ENCODE data around the gene GTF3C5.
"Not testable (repeated sequence)": the region's sequence is repeated elsewhere in the genome, so short reads cannot be mapped to it uniquely, and the experiment has no call there.

GTF3C5 gene

GRCh38 chr9:133030317-133031129 lies at the start of gene GTF3C5:
Gene GTF3C5, plus strand, starts transcription at chr9:133030997. Its CDS starts 15 bp downstream, at chr9:133031012.
- peak; percentile 98 for DNase-seq

GRCh38 chr9:132982458-132982857 lies 48.3 kb upstream of the GTF3C5 start:
- DNase-seq, result no peak

DNA sequence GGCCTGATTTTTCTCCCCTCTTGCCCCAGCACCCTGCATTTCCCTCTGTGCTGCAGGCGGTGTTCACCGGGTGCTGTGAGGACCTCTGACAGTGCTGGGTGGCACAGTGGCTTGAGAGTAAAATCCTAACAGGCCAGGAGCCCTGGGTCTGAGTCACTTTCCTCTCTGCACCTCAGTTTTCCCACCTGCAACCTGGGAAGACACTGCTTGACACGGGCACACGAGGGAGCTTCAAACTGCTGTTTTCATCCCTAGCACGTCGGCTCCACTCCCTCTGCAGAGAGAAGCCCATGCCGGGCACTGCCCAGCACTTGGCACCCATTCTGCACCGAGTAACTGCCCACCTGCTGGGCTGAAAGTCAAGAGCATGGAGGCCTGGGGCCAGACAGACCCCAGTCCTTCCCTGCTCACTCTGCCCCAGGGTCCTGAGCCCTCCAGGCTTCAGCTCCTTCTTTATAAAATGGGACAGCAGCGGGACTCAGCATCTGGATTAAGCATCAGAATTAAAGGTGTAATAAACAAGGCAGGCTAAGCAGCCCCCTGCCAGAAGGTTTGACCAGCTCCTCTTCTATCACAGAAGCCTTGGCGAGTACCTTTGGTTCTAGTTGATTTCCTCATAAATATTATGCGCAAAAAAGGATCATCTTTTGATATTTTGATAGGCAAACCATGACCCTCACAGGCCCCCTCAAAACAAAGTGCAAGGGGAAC lies 47.2 kb upstream of the GTF3C5 start:
- no peak for DNase-seq

DNA sequence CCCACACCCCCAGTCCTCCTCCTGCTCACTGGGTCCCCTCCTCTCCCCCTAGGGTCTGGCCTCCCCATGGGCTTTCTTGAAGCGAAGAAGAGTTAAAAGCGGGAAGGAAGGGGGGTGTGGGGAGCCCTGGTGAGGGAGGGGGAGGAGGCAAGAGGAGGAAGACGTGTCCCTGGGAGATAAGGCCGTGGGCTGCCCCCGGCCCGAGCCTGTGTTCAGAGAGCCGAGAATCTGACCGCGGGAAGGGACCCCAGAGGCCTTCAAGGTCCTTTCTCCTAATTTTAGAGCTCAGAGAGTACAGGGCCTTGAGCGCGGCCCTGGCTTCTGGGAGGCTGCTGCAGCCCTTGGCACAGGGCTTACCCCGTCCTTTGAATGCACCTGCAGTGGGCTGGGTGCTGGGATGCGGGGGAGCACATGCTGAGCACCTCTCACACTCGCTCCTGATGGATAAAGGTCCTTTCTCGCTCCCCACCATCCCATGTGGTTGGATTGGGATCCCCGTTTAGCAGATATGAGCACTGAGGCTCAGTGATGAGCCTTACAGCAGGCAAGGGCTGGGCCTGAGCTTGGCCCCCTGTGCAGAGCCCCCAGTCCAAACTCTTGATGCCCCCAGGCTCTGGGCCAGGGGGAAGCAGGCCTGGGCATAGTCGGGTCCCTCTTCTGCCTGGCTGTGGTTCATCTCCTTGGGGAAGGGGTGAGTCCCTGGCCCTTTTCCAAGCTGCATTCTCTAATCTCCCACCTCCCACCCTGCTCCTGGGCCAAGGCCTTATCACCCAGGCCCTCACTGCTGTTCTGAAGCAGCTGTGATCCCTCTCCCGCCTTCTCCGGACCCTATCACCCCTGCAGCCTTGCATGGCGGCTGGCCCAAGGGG lies 46.4 kb upstream of the GTF3C5 start:
- no peak for DNase-seq

GRCh38 chr9:132985071-132985350 lies 45.8 kb upstream of the GTF3C5 start:
- no peak for DNase-seq

DNA sequence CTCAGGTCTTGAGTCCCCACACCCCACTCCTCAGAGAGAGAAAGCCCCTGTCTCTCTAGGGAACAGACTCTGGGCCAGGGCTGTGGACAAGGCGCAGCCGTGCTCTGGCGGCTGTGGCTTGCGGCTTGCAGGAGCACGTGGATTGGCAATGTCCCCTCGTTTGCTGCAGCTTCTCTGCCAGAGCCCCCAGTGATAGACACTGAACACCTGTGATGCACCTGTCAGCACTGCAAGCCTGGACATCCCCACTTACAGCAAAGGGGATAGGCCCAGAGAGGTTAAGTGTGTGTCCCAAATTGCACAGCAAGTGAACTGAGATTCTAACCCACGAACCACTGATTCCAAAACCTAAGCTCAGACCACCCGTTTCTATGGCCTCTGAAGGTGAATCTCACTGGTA lies 45.3 kb upstream of the GTF3C5 start:
- no peak for DNase-seq

- no peak for DNase-seq
Measured at GRCh38 chr9:132986114-132986513, 44.7 kb upstream of the GTF3C5 start.

- no peak for DNase-seq
Measured at GRCh38 chr9:132986640-132987620, 43.9 kb upstream of the GTF3C5 start.

- DNase-seq, result no peak
Measured at GRCh38 chr9:132988244-132989013, 42.4 kb upstream of the GTF3C5 start.

DNA sequence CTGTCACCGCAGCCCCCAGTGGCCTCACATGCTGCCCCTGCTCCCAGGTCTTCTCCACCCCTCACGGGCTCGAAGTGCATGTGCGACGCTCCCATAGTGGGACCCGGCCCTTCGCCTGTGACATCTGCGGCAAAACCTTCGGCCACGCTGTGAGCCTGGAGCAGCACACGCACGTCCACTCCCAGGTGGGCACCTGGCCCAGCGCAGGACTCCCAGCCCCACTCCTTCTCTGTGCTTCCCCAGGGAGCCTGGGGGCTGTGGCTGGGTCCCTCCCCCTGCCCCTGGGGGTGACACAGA lies 41.8 kb upstream of the GTF3C5 start:
- no peak for DNase-seq

GRCh38 chr9:132989414-132989996 lies 41.3 kb upstream of the GTF3C5 start:
- no peak for DNase-seq

DNA sequence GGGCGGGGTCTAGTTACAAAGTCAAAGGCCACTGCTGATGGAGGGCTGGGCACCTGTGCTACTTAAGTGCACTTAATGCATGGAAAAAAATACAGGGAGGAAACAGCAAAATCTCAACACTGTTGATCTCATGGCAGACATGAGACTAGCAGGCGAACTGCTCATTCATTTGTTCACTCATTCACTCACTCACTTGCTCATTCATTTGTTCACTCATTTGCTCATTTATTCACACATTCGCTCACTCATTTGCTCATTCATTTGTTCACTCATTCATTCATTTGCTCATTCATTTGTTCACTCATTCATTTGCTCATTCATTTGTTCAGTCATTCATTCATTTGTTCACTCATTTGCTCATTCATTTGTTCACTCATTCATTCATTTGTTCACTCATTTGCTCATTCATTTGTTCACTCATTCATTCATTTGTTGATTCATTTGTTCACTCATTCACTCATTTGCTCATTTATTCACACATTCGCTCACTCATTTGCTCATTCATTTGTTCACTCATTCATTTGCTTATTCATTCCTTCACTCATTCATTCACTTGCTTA lies 40.7 kb upstream of the GTF3C5 start:
- not testable (repeated sequence) for DNase-seq

- DNase-seq, result no peak
Measured at GRCh38 chr9:132990781-132991180, 40.0 kb upstream of the GTF3C5 start.

GRCh38 chr9:132991351-132992300 lies 39.2 kb upstream of the GTF3C5 start:
- no peak for DNase-seq

GRCh38 chr9:132993511-132993939 lies 37.3 kb upstream of the GTF3C5 start:
- no peak for DNase-seq

DNA sequence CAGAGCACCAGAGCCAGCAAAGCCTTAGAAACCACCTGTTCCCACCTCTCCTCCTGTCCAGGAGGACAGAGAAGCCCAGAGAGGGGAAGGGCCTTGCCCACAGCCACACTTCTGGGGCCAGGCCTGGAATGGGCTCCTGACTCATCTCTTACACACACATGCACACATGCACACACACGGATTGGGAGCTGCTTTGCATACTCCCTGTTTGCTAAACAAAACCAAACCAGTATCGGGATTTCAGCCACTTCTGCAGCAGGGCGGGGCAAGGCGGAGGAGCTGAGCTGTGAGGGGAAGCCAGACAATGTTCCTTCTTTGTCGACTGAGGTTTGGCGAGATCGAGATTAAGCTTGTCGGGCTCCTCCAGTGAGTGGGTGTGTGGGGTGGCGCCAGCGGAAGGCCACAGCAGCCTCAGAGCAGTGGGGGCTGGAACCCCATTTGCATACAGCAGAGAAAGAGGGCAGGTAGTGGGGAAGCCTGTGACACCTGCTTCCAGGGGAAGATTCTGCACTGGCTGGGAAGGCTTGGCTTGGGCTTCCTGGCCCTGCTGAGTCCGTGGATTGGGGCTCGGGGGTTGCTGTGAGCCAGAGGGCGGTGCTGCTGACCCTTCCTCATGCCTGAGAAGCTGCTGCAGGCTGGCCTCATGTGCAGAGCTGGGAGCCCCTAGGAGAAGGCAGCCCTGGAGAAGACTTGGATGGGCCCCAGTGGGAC lies 36.2 kb upstream of the GTF3C5 start:
- DNase-seq, result no peak

- DNase-seq, result no peak
Measured at GRCh38 chr9:132995121-132995420, 35.7 kb upstream of the GTF3C5 start.

DNA sequence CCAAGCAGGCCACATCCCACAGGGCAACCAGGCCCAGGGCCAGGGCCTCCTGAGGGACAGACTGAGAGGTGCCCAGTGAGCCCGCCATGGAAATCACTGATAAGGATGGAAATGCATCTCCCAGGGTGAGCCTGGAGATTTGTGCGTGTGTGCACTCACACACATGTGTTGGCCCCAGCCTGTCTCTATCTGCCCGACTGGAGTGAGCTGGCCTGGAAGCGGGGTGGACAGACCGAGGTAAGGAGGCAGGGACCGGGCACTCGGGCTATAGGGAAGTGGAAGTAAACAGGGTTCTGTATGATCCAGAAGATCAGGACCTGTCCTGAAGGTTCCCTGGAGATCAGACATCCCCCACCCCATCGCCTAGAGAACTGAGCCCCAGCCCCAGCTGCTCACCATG lies 34.9 kb upstream of the GTF3C5 start:
- DNase-seq, result no peak

GRCh38 chr9:132996526-132996925 lies 34.3 kb upstream of the GTF3C5 start:
- no peak for DNase-seq

All from NCI-H1105 (cell line).